T-cell (primary cell): Measurements from ENCODE around the gene TLE1. TPM values are rescaled to one million over a fixed set of nuclear protein-coding genes. Genes with fewer than 3 reads are reported as not detected.

ENCODE experiments used
- ATAC-seq, 4 experiments: fragments of 200-7000 bp in 3 of 4; fragments of 150-1000 bp in 1 of 4; cut with Tn5 transposase; replicated peaks in 1 of 4; 1 replicate in 3 of 4; 2 replicates in 1 of 4; pipeline ENCODE4 v1.10.0; 2021; ENCODE audit warnings: moderate library complexity in 3 of 4, mild to moderate bottlenecking in 2 of 4, moderate number of reproducible peaks in 1 of 4
- CTCF ChIA-PET, 2 donors: fragments of 300-600 bp; sonication (Branson Sonifier 250); formaldehyde crosslinking; loops; one replicate each; lab custom pipeline; 2022; ENCODE audit warnings: antibody characterized with exemption in 2 of 2; lab: Charles Lee
- POLR2A ChIA-PET, 2 donors: fragments of 300-600 bp; sonication (Branson Sonifier 250); formaldehyde crosslinking; loops; one replicate each; lab custom pipeline; 2022; ENCODE audit warnings: antibody characterized with exemption in 2 of 2; lab: Charles Lee
- DNase-seq, 35 experiments: peaks; one replicate each; pipeline versions ENCODE4 v3.0.0 to v3.0.0-alpha.2; 2013 to 2023
- H3K27ac ChIP-seq: one replicate; pipeline ENCODE4 v1.5.1; 2013; ENCODE audit warnings: low read length
- H3K27me3 ChIP-seq, 2 experiments: replicated peaks in 1 of 2; 1 replicate in 1 of 2; 2 replicates in 1 of 2; pipeline versions ENCODE4 v1.6.1 to v1.7.0; 2013; ENCODE audit warnings: low read length in 1 of 2, mixed read lengths in 1 of 2; ENCODE audit not compliant: control insufficient read depth in 2 of 2, insufficient read depth in 2 of 2; ENCODE audit errors: extremely low read depth in 1 of 2
- H3K36me3 ChIP-seq, 2 donors: 1 replicate in 1 of 2; 2 replicates in 1 of 2; pipeline versions ENCODE4 v1.6.1 to v1.7.0; 2013; ENCODE audit warnings: low read length in 1 of 2; ENCODE audit not compliant: control insufficient read depth in 2 of 2, insufficient read depth in 1 of 2; ENCODE audit errors: extremely low read depth in 1 of 2
- H3K4me1 ChIP-seq, 2 experiments: 1 replicate in 1 of 2; 2 replicates in 1 of 2; pipeline versions ENCODE4 v1.6.1 to v1.7.0; 2013; ENCODE audit warnings: low read length in 2 of 2, mixed read lengths in 1 of 2; ENCODE audit not compliant: insufficient read depth in 2 of 2, control insufficient read depth in 1 of 2; ENCODE audit errors: extremely low read depth in 1 of 2
- H3K4me3 ChIP-seq, 2 donors: 1 replicate in 1 of 2; 2 replicates in 1 of 2; pipeline versions ENCODE4 v1.5.1 to v1.7.0; 2013; ENCODE audit warnings: mild to moderate bottlenecking in 2 of 2, low read length in 1 of 2, moderate library complexity in 1 of 2; ENCODE audit not compliant: control insufficient read depth in 1 of 2; ENCODE audit errors: extremely low read depth in 1 of 2
- H3K9me3 ChIP-seq: 2 replicates; pipeline ENCODE4 v1.7.0; 2013
- H3K27ac Mint-ChIP-seq, 2 donors: one replicate each; pipeline ENCODE4 v1.8.0; 2020 to 2021; ENCODE audit warnings: mild to moderate bottlenecking in 2 of 2, mixed read lengths in 2 of 2
- H3K27me3 Mint-ChIP-seq, 2 donors: one replicate each; pipeline ENCODE4 v1.8.0; 2021 to 2022; ENCODE audit warnings: mixed read lengths in 2 of 2
- H3K36me3 Mint-ChIP-seq: one replicate; pipeline ENCODE4 v1.8.0; 2021; ENCODE audit warnings: mixed read lengths
- H3K4me1 Mint-ChIP-seq, 3 donors: one replicate each; pipeline ENCODE4 v1.8.0; 2020 to 2022; ENCODE audit warnings: mixed read lengths in 3 of 3, mild to moderate bottlenecking in 1 of 3
- H3K4me3 Mint-ChIP-seq, 3 donors: one replicate each; pipeline ENCODE4 v1.8.0; 2020 to 2022; ENCODE audit warnings: mild to moderate bottlenecking in 3 of 3, mixed read lengths in 3 of 3, moderate library complexity in 3 of 3
- H3K9me3 Mint-ChIP-seq, 3 donors: one replicate each; pipeline ENCODE4 v1.8.0; 2020 to 2022; ENCODE audit warnings: mixed read lengths in 3 of 3
- WGBS: methylation state at CpG from one replicate; pipeline ENCODE4 v1.1.5; 2013; ENCODE audit warnings: missing lambda C conversion rate; ENCODE audit not compliant: insufficient coverage; 5-methylcytosine and 5-hydroxymethylcytosine counted together
- total RNA-seq, 35 experiments: library from RNA in 6 of 35; stranded (reverse) in 6 of 35; fragments of 120-200 nt in 1 of 35; gene quantifications; one replicate each; pipeline versions ENCODE4 v1.2.1 to v1.2.4 and lab custom pipeline; 2013 to 2026

The TLE1 gene
- total RNA-seq, 5 donors from 2014 or later (not counting 1 experiment from before 2014, with no cell fraction given), result 1.3 to 3.5 (median 2.8) TPM

DNA sequence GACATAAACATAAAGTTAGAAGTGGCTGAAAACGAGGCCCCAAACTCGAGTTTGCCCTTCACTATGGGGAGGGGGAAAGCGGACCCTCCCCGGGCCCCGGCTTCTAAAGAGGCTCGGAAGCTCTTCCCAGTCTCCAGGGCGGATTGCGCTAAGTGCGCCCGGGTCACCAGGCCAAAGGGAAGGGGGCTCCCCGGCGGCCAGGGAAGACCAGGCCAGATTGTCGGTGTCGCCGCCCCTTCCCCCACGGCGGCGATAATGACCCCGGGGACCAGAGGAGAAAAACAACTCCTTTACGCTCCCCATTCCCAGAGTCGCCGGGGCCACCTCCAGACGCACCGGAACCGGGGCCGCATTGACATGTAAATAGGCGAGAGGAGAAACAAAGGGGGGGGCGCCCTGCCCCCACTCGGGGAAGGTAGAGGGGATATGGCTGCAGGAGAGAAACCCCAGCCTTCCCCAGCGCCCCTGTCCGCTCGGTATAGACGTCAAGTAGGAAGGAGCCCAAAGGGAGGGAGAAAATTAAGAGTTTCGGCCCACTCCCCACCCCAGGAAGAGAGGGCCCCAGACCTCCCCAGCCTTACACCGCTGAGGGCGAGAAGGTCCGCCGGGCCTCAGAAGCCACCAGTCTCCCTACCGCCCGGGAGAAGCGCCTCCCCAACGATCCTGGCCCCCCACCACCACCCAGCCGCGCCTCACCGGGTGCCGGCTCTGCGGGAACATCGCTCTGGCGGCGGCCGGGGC lies 1.7 kb downstream of the TLE1 start:
- no peak for ATAC-seq
- H3K4me3 ChIP-seq, result peak overlapping the region; percentile 45 to 64
- H3K27ac Mint-ChIP-seq, result no peak overlapping the region

GRCh38 chr9:81686614-81687520 lies 2.5 kb downstream of the TLE1 start:
- Histone ChIP-seq H3K9me3 (no peaks in the 10 kb centered on the region), H3K27me3 (peaks cover 7 to 25% of the 10 kb centered on the region in 2 experiments), H3K4me3 (peak overlapping the region; percentile 45 to 64), H3K4me1 (peaks cover 18 to 22% of the 10 kb centered on the region in 2 experiments), H3K27ac (no peak overlapping the region), H3K36me3 (no peaks in the 10 kb centered on the region)
- Mint-ChIP-seq H3K9me3 (no peaks in the 10 kb centered on the region), H3K27me3 (peaks cover 10 to 20% of the 10 kb centered on the region in 2 donors), H3K36me3 (no peaks in the 10 kb centered on the region), H3K27ac (peak overlapping the region in 1 of 2 donors; percentile 47), H3K4me3 (peak overlapping the region; percentile 72 to 83 (median 77)), H3K4me1 (peaks cover 9 to 32% (median 25%) of the 10 kb centered on the region in 3 donors)
- DNase-seq (peak in 13 of 35 experiments; percentile 7 to 43 (median 25)), ATAC-seq (no peak)
- ChIA-PET CTCF (interaction anchor here (0.6 to 1.9 kb wide), 2 partner anchors 48 to 164 kb away, joined by 3 to 7 read pairs; no protein-coding TSS in a partner anchor), POLR2A (no interaction called here)
- 11% methylated on average over 31 of the region's 36 CpGs for WGBS

More for the DNA sequence above, 1.7 kb downstream of the TLE1 start:
- Mint-ChIP-seq H3K27me3 (peaks cover 3 to 20% of the 10 kb centered on the region in 2 donors), H3K9me3 (no peaks in the 10 kb centered on the region), H3K4me1 (peaks cover 3 to 27% (median 21%) of the 10 kb centered on the region in 3 donors), H3K36me3 (no peaks in the 10 kb centered on the region), H3K4me3 (peak overlapping the region; percentile 72 to 83 (median 77))
- H3K4me1 ChIP-seq, result peaks cover 12 to 22% of the 10 kb centered on the region in 2 experiments
- H3K36me3 ChIP-seq, result no peaks in the 10 kb centered on the region
- ChIA-PET CTCF (no interaction called here), POLR2A (no interaction called here)
- H3K27me3 ChIP-seq, result peaks cover 7 to 21% of the 10 kb centered on the region in 2 experiments
- no peak overlapping the region for H3K27ac ChIP-seq
- 3% methylated on average over 19 of the region's 51 CpGs for WGBS
- no peaks in the 10 kb centered on the region for H3K9me3 ChIP-seq
- DNase-seq, result peak in 2 of 35 experiments; percentile 2 to 10

DNA sequence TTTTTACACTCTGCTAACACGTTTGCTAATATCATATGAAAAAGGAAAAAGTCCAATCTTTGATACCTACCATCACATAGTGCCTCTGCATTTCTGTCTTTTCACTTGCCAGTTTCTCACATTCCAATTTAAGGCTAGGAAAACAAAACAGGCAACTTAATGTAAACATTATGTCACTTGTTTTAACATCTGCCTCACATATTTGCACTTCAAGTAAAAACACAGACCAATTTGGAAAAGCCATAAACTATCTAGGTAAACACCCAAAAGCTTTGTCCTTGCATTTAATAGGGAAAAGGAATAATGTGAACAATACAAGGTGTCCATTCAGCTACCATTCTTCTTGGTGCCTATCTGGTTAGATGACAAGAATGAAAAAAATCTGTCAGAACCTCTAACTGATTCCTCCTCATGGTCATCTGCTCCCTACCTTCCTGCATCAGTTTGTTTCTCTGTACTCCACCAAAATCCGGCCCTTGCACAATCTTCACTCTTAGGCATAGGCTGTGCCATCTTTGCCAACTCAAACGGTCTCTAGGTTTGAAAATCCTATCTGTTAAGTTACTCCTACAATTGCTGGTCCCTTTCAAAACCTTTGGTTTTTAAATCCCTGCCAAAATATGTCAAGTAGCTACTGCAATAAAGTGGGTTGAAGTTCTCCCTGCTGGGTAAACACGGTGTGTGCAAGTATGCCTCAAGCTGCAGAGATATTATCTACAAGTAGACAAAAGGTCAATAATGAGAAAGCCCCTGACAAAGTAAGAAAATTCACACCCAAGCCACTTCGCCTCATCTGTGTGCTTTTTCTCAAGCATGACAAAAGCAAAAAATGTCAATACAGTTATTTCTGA lies 3.4 kb downstream of the TLE1 start:
- DNase-seq, result no peak
- CTCF ChIA-PET, result interaction anchor here in 1 of 2 donors (1.9 kb wide), 1 partner anchor 163 kb away, joined by 7 read pairs; no protein-coding TSS in a partner anchor
- no CpG with 5 or more reads among the region's 5 CpGs for WGBS

GRCh38 chr9:81684635-81685034 lies 4.7 kb downstream of the TLE1 start:
- no peaks in the 10 kb centered on the region for H3K36me3 Mint-ChIP-seq
- H3K4me3 Mint-ChIP-seq, result no peak overlapping the region
- Histone ChIP-seq H3K36me3 (no peaks in the 10 kb centered on the region), H3K27ac (no peak overlapping the region), H3K9me3 (no peaks in the 10 kb centered on the region), H3K4me1 (peaks cover 13 to 20% of the 10 kb centered on the region in 2 experiments), H3K4me3 (no peak overlapping the region), H3K27me3 (peaks cover 5 to 29% of the 10 kb centered on the region in 2 experiments)
- POLR2A ChIA-PET, result no interaction called here
- WGBS, result no CpG with 5 or more reads among the region's 4 CpGs
- CTCF ChIA-PET, result no interaction called here
- peaks cover 13 to 21% of the 10 kb centered on the region in 2 donors for H3K27me3 Mint-ChIP-seq
- no peak overlapping the region for H3K27ac Mint-ChIP-seq
- H3K9me3 Mint-ChIP-seq, result no peaks in the 10 kb centered on the region
- H3K4me1 Mint-ChIP-seq, result peaks cover 9 to 23% (median 17%) of the 10 kb centered on the region in 3 donors
- ATAC-seq (no peak), DNase-seq (no peak)

More for the DNA sequence above, 3.4 kb downstream of the TLE1 start:
- Mint-ChIP-seq H3K4me3 (no peak overlapping the region), H3K4me1 (peaks cover 9 to 32% (median 25%) of the 10 kb centered on the region in 3 donors), H3K9me3 (no peaks in the 10 kb centered on the region), H3K36me3 (no peaks in the 10 kb centered on the region), H3K27ac (no peak overlapping the region), H3K27me3 (peaks cover 15 to 23% of the 10 kb centered on the region in 2 donors)
- Histone ChIP-seq H3K27me3 (peaks cover 7 to 32% of the 10 kb centered on the region in 2 experiments), H3K27ac (no peak overlapping the region), H3K4me1 (peaks cover 18 to 22% of the 10 kb centered on the region in 2 experiments), H3K9me3 (no peaks in the 10 kb centered on the region), H3K4me3 (no peak overlapping the region), H3K36me3 (no peaks in the 10 kb centered on the region)
- POLR2A ChIA-PET, result interaction anchor here in 1 of 2 donors (0.6 kb wide), 1 partner anchor 160 kb away, joined by 3 read pairs; no protein-coding TSS in a partner anchor
- ATAC-seq, result no peak

- Histone ChIP-seq H3K36me3 (no peaks in the 10 kb centered on the region), H3K27me3 (peaks cover 5 to 26% of the 10 kb centered on the region in 2 experiments), H3K4me3 (no peak overlapping the region), H3K4me1 (peaks cover 12 to 15% of the 10 kb centered on the region in 2 experiments), H3K27ac (no peak overlapping the region), H3K9me3 (no peaks in the 10 kb centered on the region)
- ChIA-PET CTCF (no interaction called here), POLR2A (no interaction called here)
- H3K9me3 Mint-ChIP-seq, result no peaks in the 10 kb centered on the region
- DNase-seq (no peak), ATAC-seq (no peak)
- no peak overlapping the region for H3K4me3 Mint-ChIP-seq
- peaks cover 9 to 21% (median 15%) of the 10 kb centered on the region in 3 donors for H3K4me1 Mint-ChIP-seq
- no peaks in the 10 kb centered on the region for H3K36me3 Mint-ChIP-seq
- H3K27me3 Mint-ChIP-seq, result peaks cover 11 to 21% of the 10 kb centered on the region in 2 donors
- WGBS, result 79% methylated on average over 2 of the region's 3 CpGs
- H3K27ac Mint-ChIP-seq, result no peak overlapping the region
Observed at GRCh38 chr9:81683704-81684103, 5.6 kb downstream of the TLE1 start.
